ENCODE measurements around the gene PHF11.
"Not testable (repeated sequence)": the region's sequence is repeated elsewhere in the genome, so short reads cannot be mapped to it uniquely, and the experiment has no call there.

Gene PHF11

DNA sequence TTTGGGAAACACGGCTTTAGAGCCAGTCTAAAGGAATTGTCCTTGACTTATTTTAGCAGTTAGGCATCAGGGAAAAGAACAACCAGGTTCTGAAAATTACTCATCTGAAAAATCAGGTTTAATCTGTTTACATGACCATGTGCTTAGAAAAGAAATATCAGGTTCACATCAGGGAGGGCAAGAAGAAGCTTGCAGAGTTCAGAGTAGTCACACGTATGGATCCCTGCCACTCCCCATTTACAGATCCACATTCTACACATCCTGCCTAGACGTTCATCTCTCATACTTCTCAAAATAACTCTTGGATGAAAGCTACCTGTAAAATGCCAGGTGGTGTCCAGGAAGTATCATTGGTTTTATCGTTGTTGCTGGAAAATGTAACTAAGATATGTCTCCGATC, 14.0 kb upstream of the PHF11 start:
- no peaks in the 10 kb centered on the region for H3K79me2 ChIP-seq (ENCODE audit: insufficient read depth, low read depth)
- H3K27me3 ChIP-seq (ENCODE audit: insufficient read depth, low read depth), result no peaks in the 10 kb centered on the region
- H3K4me1 ChIP-seq (ENCODE audit: low read depth, poor library complexity, severe bottlenecking), result no peaks in the 10 kb centered on the region
- H4K20me1 ChIP-seq (ENCODE audit: insufficient read depth), result no peaks in the 10 kb centered on the region
- no peaks in the 10 kb centered on the region for H3K36me3 ChIP-seq (ENCODE audit: insufficient read depth)
- H3K9ac ChIP-seq, result no peak overlapping the region
- TF ChIP-seq, protein P1, sequence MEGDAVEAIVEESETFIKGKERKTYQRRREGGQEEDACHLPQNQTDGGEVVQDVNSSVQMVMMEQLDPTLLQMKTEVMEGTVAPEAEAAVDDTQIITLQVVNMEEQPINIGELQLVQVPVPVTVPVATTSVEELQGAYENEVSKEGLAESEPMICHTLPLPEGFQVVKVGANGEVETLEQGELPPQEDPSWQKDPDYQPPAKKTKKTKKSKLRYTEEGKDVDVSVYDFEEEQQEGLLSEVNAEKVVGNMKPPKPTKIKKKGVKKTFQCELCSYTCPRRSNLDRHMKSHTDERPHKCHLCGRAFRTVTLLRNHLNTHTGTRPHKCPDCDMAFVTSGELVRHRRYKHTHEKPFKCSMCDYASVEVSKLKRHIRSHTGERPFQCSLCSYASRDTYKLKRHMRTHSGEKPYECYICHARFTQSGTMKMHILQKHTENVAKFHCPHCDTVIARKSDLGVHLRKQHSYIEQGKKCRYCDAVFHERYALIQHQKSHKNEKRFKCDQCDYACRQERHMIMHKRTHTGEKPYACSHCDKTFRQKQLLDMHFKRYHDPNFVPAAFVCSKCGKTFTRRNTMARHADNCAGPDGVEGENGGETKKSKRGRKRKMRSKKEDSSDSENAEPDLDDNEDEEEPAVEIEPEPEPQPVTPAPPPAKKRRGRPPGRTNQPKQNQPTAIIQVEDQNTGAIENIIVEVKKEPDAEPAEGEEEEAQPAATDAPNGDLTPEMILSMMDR (conservative IDR thresholded peaks at IDR 0.05; ENCODE audit: low read depth, low read length), result no peak
- no peak overlapping the region for H3K27ac ChIP-seq
- no peak overlapping the region for H3K4me3 ChIP-seq (IDR thresholded peaks at IDR 0.05; ENCODE audit: insufficient read depth, low read depth, low read length)
- H2AFZ ChIP-seq (ENCODE audit: low read depth), result no peak overlapping the region
- H3K4me2 ChIP-seq, result no peak overlapping the region

DNA sequence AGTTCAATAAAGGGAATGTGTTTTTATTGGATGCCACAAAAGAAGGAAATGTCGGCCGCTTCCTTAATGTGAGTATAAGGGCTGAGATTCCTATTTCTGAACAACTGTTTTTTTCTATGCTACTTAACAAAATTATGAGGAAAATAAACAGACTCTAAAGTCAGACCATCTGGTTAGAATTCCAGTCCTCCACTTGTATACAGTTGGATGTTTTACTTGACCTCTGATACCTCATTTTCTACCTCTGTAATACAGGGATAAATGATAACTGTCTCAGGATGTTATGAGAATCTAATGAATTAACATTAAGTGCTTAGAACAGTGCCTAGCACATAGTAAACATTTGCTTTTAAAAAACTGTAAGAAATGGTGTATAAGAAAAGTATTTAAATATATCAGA, 7.2 kb upstream of the PHF11 start:
- H3K27ac ChIP-seq, result no peak overlapping the region
- TF ChIP-seq, protein P1 (conservative IDR thresholded peaks at IDR 0.05; ENCODE audit: low read depth, low read length), result no peak
- H3K36me3 ChIP-seq (ENCODE audit: insufficient read depth), result no peaks in the 10 kb centered on the region
- H2AFZ ChIP-seq (ENCODE audit: low read depth), result no peak overlapping the region
- no peaks in the 10 kb centered on the region for H3K79me2 ChIP-seq (ENCODE audit: insufficient read depth, low read depth)
- no peak overlapping the region for H3K9ac ChIP-seq
- no peaks in the 10 kb centered on the region for H3K27me3 ChIP-seq (ENCODE audit: insufficient read depth, low read depth)
- peaks cover 7% of the 10 kb centered on the region for H3K4me1 ChIP-seq (ENCODE audit: low read depth, poor library complexity, severe bottlenecking)
- H4K20me1 ChIP-seq (ENCODE audit: insufficient read depth), result no peaks in the 10 kb centered on the region
- no peak overlapping the region for H3K4me2 ChIP-seq
- H3K4me3 ChIP-seq (IDR thresholded peaks at IDR 0.05; ENCODE audit: insufficient read depth, low read depth, low read length), result no peak overlapping the region

DNA sequence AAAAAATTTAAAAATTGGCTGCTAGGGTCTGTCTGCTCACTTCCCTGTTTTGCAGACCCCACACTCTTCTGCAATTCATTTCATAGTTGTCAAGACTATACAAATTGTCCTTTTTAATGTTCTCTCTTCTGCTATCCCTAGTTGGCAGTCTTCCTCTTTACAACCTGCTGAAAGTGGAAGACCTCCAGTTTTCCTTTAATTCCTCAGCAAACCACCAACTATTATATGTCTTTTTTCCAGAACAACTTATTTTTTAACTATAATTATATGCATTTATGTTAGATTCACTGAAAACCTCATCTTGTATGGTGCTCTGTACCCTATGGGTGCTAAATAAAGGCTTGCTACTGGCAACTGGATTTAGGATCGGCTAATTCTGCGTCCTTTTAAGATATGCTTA, 1.1 kb upstream of the PHF11 start:
- peaks cover 18% of the 10 kb centered on the region for H3K4me1 ChIP-seq (ENCODE audit: low read depth, poor library complexity, severe bottlenecking)
- H3K4me3 ChIP-seq (IDR thresholded peaks at IDR 0.05; ENCODE audit: insufficient read depth, low read depth, low read length), result no peak overlapping the region
- H4K20me1 ChIP-seq (ENCODE audit: insufficient read depth), result no peaks in the 10 kb centered on the region
- H3K36me3 ChIP-seq (ENCODE audit: insufficient read depth), result no peaks in the 10 kb centered on the region
- TF ChIP-seq, protein P1 (conservative IDR thresholded peaks at IDR 0.05; ENCODE audit: low read depth, low read length), result no peak
- peak overlapping the region; percentile 85; the same call in 1 of the 2 replicates for H2AFZ ChIP-seq (ENCODE audit: low read depth)
- H3K27me3 ChIP-seq (ENCODE audit: insufficient read depth, low read depth), result no peaks in the 10 kb centered on the region
- peak overlapping the region; percentile 89 for H3K4me2 ChIP-seq
- H3K9ac ChIP-seq, result peak overlapping the region; percentile 84; the same call in 1 of the 2 replicates
- H3K79me2 ChIP-seq (ENCODE audit: insufficient read depth, low read depth), result no peaks in the 10 kb centered on the region
- peak overlapping the region; percentile 94 for H3K27ac ChIP-seq

DNA sequence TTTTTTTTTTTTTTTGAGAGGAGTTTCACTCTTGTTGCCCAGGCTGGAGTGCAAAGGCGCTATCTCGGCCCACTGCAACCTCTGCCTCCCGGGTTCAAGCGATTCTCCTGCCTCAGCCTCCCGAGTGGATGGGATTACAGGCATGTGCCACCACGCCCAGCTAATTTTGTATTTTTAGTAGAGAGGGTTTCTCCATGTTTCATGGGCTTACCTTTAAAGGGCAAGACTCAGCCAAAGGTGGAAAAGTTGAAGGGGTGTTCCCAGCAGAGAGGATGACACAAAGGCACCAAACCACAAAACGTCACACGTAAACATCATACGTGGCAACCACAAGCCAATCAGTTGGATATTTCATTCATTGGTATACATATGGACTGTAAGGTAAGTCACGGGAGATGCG, 1.1 kb downstream of the PHF11 start:
- H3K4me2 ChIP-seq; H3K9ac ChIP-seq; H3K27ac ChIP-seq; H4K20me1 ChIP-seq (ENCODE audit: insufficient read depth); H3K79me2 ChIP-seq (ENCODE audit: insufficient read depth, low read depth); H3K27me3 ChIP-seq (ENCODE audit: insufficient read depth, low read depth); H3K36me3 ChIP-seq (ENCODE audit: insufficient read depth); H3K4me3 ChIP-seq (IDR thresholded peaks at IDR 0.05; ENCODE audit: insufficient read depth, low read depth, low read length); H2AFZ ChIP-seq (ENCODE audit: low read depth): not testable (repeated sequence)
- peaks cover 23% of the 10 kb centered on the region for H3K4me1 ChIP-seq (ENCODE audit: low read depth, poor library complexity, severe bottlenecking)

DNA sequence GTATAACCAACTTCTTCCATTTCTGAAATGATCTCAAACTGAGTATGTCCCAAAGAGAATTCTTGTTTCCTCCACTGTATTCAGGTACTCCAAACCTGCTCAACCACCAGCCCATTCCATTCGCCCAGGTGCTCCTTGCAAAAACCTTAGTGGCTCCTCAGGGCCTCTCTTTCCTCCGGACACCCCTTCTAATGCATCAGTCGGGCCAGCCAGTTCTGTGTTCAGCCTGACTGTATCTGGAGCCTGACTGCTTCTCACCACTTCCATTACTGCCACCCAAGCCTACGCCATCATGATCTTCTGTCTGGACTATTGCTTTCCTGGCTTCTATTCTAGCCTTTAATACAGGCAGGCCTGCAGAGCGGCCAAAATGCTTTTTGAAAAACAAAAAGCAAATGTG, 1.5 kb downstream of the PHF11 start:
- Histone ChIP-seq H3K27me3 (ENCODE audit: insufficient read depth, low read depth) (no peaks in the 10 kb centered on the region), H2AFZ (ENCODE audit: low read depth) (no peak overlapping the region), H3K9ac (no peak overlapping the region), H3K36me3 (ENCODE audit: insufficient read depth) (no peaks in the 10 kb centered on the region), H3K4me1 (ENCODE audit: low read depth, poor library complexity, severe bottlenecking) (peaks cover 23% of the 10 kb centered on the region), H3K79me2 (ENCODE audit: insufficient read depth, low read depth) (no peaks in the 10 kb centered on the region), H3K4me3 (IDR thresholded peaks at IDR 0.05; ENCODE audit: insufficient read depth, low read depth, low read length) (no peak overlapping the region), H4K20me1 (ENCODE audit: insufficient read depth) (no peaks in the 10 kb centered on the region), H3K4me2 (no peak overlapping the region), H3K27ac (no peak overlapping the region)
- TF ChIP-seq, protein P1 (conservative IDR thresholded peaks at IDR 0.05; ENCODE audit: low read depth, low read length), result no peak
